Mucosa of rectum (tissue), 2 donors: Measurements from ENCODE around the gene RSU1.

Experiments used
- H3K27ac ChIP-seq, 2 donors: one replicate each; pipeline ENCODE4 v1.7.0; 2013; ENCODE audit warnings: inconsistent platforms in 2 of 2, low read depth in 2 of 2, low read length in 2 of 2
- H3K27me3 ChIP-seq, 2 donors: one replicate each; pipeline ENCODE4 v1.7.0; 2013; ENCODE audit warnings: low read length in 2 of 2; ENCODE audit not compliant: control insufficient read depth in 2 of 2, insufficient read depth in 2 of 2
- H3K36me3 ChIP-seq, 2 donors: one replicate each; pipeline ENCODE4 v1.7.0; 2013; ENCODE audit warnings: low read length in 2 of 2; ENCODE audit not compliant: control insufficient read depth in 2 of 2, insufficient read depth in 2 of 2
- H3K4me1 ChIP-seq, 2 donors: one replicate each; pipeline ENCODE4 v1.7.0; 2013; ENCODE audit warnings: low read length in 2 of 2, mild to moderate bottlenecking in 1 of 2; ENCODE audit not compliant: control insufficient read depth in 2 of 2, insufficient read depth in 2 of 2
- H3K4me3 ChIP-seq, 2 donors: one replicate each; pipeline ENCODE4 v1.7.0; 2013; ENCODE audit warnings: low read length in 2 of 2
- H3K9ac ChIP-seq, 2 donors: one replicate each; pipeline ENCODE4 v1.7.0; 2013; ENCODE audit warnings: low read length in 2 of 2, low read depth in 1 of 2, mild to moderate bottlenecking in 1 of 2
- H3K9me3 ChIP-seq, 2 donors: one replicate each; pipeline ENCODE4 v1.7.0; 2013; ENCODE audit warnings: low read length in 2 of 2; ENCODE audit not compliant: control insufficient read depth in 2 of 2
- donor health status: healthy.
- donor health status: Normal muscosa, but diverticular disease.

RSU1 gene

GRCh38 chr10:16690417-16690816 is 126.8 kb downstream of the RSU1 start:
- Histone ChIP-seq H3K9ac (no peak overlapping the region), H3K27ac (no peak overlapping the region), H3K36me3 (peaks cover 3 to 4% of the 10 kb centered on the region in 2 donors)

DNA sequence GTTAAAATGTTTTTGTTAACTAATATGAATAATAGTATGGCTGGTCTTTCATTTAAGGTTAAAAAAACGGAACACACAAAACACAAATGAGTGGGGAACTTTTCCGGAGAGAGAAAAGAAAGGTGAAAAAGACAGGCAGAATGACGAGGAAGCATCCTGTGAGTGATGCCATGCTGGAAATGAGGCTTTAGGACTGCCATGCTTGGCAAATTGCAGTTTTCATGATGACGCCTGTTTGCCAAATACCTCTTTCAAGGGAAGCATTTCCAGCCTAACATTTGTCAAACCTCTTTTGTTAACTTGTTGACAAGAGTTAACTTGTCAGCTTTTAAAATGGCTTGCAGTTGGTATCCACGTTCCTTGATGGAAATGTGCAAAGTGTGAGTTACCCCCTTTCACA is 127.5 kb downstream of the RSU1 start:
- no peaks in the 10 kb centered on the region for H3K27me3 ChIP-seq
- no peak overlapping the region for H3K4me3 ChIP-seq
- no peak overlapping the region for H3K9ac ChIP-seq
- H3K4me1 ChIP-seq: no peaks in the 10 kb centered on the region
- no peak overlapping the region for H3K27ac ChIP-seq
- H3K9me3 ChIP-seq: no peaks in the 10 kb centered on the region
- peaks cover 3 to 4% of the 10 kb centered on the region in 2 donors for H3K36me3 ChIP-seq

More at GRCh38 chr10:16690417-16690816, 126.8 kb downstream of the RSU1 start:
- Histone ChIP-seq H3K9me3 (no peaks in the 10 kb centered on the region), H3K4me3 (no peak overlapping the region), H3K4me1 (no peaks in the 10 kb centered on the region), H3K27me3 (no peaks in the 10 kb centered on the region)

- Histone ChIP-seq H3K9me3 (no peaks in the 10 kb centered on the region), H3K27me3 (no peaks in the 10 kb centered on the region), H3K27ac (no peak overlapping the region), H3K4me3 (no peak overlapping the region), H3K9ac (no peak overlapping the region), H3K4me1 (no peaks in the 10 kb centered on the region), H3K36me3 (peaks cover 3 to 4% of the 10 kb centered on the region in 2 donors)
Measured at GRCh38 chr10:16689227-16689626, 128.0 kb downstream of the RSU1 start.

- Histone ChIP-seq H3K9ac (no peak overlapping the region), H3K9me3 (no peaks in the 10 kb centered on the region), H3K27me3 (no peaks in the 10 kb centered on the region), H3K4me3 (no peak overlapping the region), H3K36me3 (peaks cover 0 to 3% of the 10 kb centered on the region in 2 donors), H3K27ac (no peak overlapping the region), H3K4me1 (no peaks in the 10 kb centered on the region)
Measured at GRCh38 chr10:16686054-16686902, 130.9 kb downstream of the RSU1 start.

DNA sequence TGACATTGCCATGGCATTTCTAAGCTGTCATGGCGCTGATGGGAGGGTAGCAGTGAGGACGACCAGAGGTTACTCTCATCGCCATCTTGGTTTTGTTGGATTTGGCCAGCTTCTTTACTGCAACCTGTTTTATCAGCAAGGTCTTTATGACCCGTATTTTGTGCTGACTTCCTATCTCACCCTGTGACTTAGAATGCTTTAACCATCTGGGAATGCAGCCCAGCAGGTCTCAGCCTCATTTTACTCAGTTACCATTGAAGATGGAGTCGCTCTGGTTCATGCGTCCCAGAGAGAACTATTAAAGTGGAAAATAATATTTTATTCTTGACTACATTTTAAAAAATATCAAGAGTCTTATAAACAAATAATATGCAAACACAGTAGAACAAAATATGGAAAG is 131.7 kb downstream of the RSU1 start:
- no peak overlapping the region for H3K9ac ChIP-seq

GRCh38 chr10:16681521-16681920 is 135.7 kb downstream of the RSU1 start:
- H3K4me1 ChIP-seq: no peaks in the 10 kb centered on the region
- no peaks in the 10 kb centered on the region for H3K9me3 ChIP-seq
- H3K27me3 ChIP-seq: no peaks in the 10 kb centered on the region
- no peaks in the 10 kb centered on the region for H3K36me3 ChIP-seq
- H3K27ac ChIP-seq: no peak overlapping the region
- H3K9ac ChIP-seq: no peak overlapping the region
- H3K4me3 ChIP-seq: no peak overlapping the region

More for the DNA sequence above, 131.7 kb downstream of the RSU1 start:
- Histone ChIP-seq H3K9me3 (no peaks in the 10 kb centered on the region), H3K36me3 (peaks cover 0 to 3% of the 10 kb centered on the region in 2 donors), H3K27ac (no peak overlapping the region), H3K27me3 (no peaks in the 10 kb centered on the region), H3K4me3 (no peak overlapping the region), H3K4me1 (no peaks in the 10 kb centered on the region)

DNA sequence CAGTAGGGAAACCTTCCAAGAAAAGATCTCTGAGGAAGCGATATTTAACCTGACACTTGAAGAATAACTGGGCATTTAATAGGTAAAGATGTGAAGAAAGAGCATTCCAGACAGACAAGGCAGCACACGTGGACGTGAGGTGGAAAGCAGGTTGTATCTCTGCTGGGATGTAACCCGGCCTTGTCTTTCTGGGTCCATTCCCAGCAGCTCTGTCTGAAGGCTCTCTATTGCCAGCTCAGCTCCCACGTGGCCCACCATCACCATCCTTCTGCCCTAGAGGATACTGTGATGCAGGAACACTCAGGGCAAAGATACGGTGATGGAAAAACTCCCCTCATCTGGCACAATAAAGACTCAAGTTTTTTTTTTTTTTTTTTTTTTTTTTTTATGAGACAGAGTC is 137.7 kb downstream of the RSU1 start:
- no peaks in the 10 kb centered on the region for H3K4me1 ChIP-seq

DNA sequence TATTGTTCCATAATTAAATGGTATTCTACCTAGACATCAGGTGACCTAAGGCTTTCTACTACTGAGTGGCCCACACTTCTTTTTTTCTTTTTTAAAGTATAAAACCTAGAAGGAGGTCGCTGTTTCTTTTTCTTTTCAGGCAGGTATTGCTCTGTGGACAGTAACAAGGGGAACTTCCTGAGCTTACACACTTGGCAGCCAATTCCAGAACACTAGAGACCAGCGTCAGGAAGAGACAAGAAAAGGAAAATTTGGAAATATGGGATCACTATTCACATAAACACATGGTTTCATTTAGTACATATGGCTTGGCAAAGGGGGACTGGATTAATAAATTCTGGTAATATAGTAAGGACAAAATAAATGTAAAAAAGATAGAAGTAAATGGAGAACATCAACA is 141.9 kb downstream of the RSU1 start:
- Histone ChIP-seq H3K27me3 (no peaks in the 10 kb centered on the region), H3K9me3 (no peaks in the 10 kb centered on the region), H3K4me1 (no peaks in the 10 kb centered on the region), H3K9ac (no peak overlapping the region), H3K4me3 (no peak overlapping the region), H3K27ac (no peak overlapping the region), H3K36me3 (no peaks in the 10 kb centered on the region)

More for the DNA sequence above, 137.7 kb downstream of the RSU1 start:
- no peaks in the 10 kb centered on the region for H3K9me3 ChIP-seq
- no peak overlapping the region for H3K9ac ChIP-seq
- H3K36me3 ChIP-seq: no peaks in the 10 kb centered on the region
- no peak overlapping the region for H3K27ac ChIP-seq
- no peak overlapping the region for H3K4me3 ChIP-seq
- H3K27me3 ChIP-seq: no peaks in the 10 kb centered on the region

DNA sequence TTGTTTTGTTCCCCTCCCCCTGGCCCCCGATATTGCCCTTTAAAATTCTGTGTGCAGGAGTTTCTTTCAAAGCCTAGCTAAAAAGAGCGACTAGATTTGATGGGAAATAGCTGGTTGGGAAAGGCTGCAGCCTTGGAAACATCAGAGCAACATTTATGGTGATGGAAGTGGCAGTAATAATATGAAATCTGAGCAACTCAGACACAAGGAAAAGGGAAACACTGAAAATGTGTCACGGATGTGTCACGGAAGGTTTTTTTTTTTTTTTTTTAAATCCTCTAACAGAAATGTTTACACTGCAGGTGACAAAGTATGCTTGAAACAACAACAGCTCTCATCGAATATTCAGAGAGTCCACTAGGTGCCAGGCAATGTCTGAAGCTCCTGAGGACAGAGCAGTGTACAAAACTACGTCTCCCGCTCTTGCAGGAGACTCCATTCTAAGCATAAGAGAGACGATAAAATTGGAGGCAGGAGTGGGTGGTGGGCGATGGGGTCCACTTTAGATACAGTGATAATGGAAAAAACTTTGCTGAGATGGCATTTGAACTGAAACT is 143.0 kb downstream of the RSU1 start:
- Histone ChIP-seq H3K36me3 (no peaks in the 10 kb centered on the region), H3K9me3 (no peaks in the 10 kb centered on the region), H3K4me3 (no peak overlapping the region), H3K27ac (no peak overlapping the region), H3K9ac (no peak overlapping the region), H3K4me1 (no peaks in the 10 kb centered on the region), H3K27me3 (no peaks in the 10 kb centered on the region)

DNA sequence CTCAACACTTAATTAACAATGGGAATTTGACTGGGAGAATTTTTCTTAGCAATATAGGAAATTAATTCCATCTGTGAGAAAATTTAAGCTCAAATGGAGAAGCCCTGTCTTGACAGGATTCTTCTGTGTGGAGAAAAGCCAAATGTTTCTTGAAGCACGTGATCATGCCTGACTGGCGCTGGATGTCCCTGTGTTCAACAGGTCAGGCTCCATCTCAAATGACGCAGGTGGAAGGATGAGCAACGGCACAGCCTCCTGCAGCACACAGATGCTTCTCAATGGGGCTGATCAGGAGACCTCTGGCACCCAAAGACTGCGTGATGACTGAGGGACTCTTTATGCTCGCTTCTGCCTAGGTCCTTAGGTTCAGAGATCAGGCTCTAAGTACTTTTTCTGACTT is 143.8 kb downstream of the RSU1 start:
- H3K9ac ChIP-seq: no peak overlapping the region
- H3K4me1 ChIP-seq: no peaks in the 10 kb centered on the region
- no peaks in the 10 kb centered on the region for H3K9me3 ChIP-seq
- H3K36me3 ChIP-seq: no peaks in the 10 kb centered on the region
- no peak overlapping the region for H3K27ac ChIP-seq
- no peak overlapping the region for H3K4me3 ChIP-seq
- H3K27me3 ChIP-seq: no peaks in the 10 kb centered on the region
